SK-N-SH treated with all-trans-retinoic acid at 6 μM for 48 hours (cell line): ENCODE results near the gene TSC2.
"Not testable (repeated sequence)": the region's sequence is repeated elsewhere in the genome, so short reads cannot be mapped to it uniquely, and the experiment has no call there.

Experiments used
- ARNTL ChIP-seq: fragments of 450-650 bp; formaldehyde crosslinking; IDR thresholded peaks from 2 replicates; pipeline ENCODE4 v1.5.0; 2020; ENCODE audit warnings: low read depth, mild to moderate bottlenecking, moderate library complexity, borderline replicate concordance
- CSDC2 ChIP-seq: fragments of 250-450 bp; sonication (Bioruptor Pico); IDR thresholded peaks from 2 replicates; pipeline ENCODE4 v1.5.0; 2020; ENCODE audit warnings: mild to moderate bottlenecking, moderate library complexity
- ESRRG ChIP-seq: fragments of 250-450 bp; sonication (Bioruptor Pico); IDR thresholded peaks from 2 replicates; pipeline ENCODE4 v1.6.1; 2021; ENCODE audit warnings: mild to moderate bottlenecking
- ISL1 ChIP-seq: fragments of 250-450 bp; sonication (Bioruptor Pico); IDR thresholded peaks from 2 replicates; pipeline ENCODE4 v2.1.2; 2022; ENCODE audit warnings: mild to moderate bottlenecking, moderate library complexity
- OSR1 ChIP-seq: fragments of 250-450 bp; sonication (Bioruptor Pico); IDR thresholded peaks from 2 replicates; pipeline ENCODE4 v1.8.0; 2022; ENCODE audit warnings: moderate library complexity, mild to moderate bottlenecking, inconsistent platforms
- RARB ChIP-seq: fragments of 250-450 bp; sonication (Bioruptor Pico); IDR thresholded peaks from 2 replicates; pipeline ENCODE4 v1.8.0; 2021; ENCODE audit warnings: mild to moderate bottlenecking, moderate library complexity
- SNAI2 ChIP-seq: fragments of 250-450 bp; sonication (Bioruptor Pico); IDR thresholded peaks from 2 replicates; pipeline ENCODE4 v1.5.0; 2020; ENCODE audit warnings: mild to moderate bottlenecking, moderate library complexity
- TCF4 ChIP-seq: fragments of 250-450 bp; sonication (Bioruptor Pico); IDR thresholded peaks from 2 replicates; pipeline ENCODE4 v1.8.0; 2021; ENCODE audit warnings: mild to moderate bottlenecking, moderate library complexity, borderline replicate concordance
- ZC3H10 ChIP-seq: fragments of 250-450 bp; sonication (Bioruptor Pico); IDR thresholded peaks from 2 replicates; pipeline ENCODE4 v1.5.1; 2021; ENCODE audit warnings: mild to moderate bottlenecking, moderate library complexity
- ZFP3 ChIP-seq: fragments of 250-450 bp; sonication (Bioruptor Pico); IDR thresholded peaks from 2 replicates; pipeline ENCODE4 v1.5.0; 2020; ENCODE audit warnings: mild to moderate bottlenecking, moderate library complexity
- ZFP30 ChIP-seq: fragments of 450-650 bp; formaldehyde crosslinking; IDR thresholded peaks from 2 replicates; pipeline ENCODE4 v1.5.0; 2022; ENCODE audit warnings: mild to moderate bottlenecking, moderate library complexity
- ZNF565 ChIP-seq: fragments of 450-650 bp; formaldehyde crosslinking; conservative IDR thresholded peaks from 2 replicates; pipeline ENCODE4 v1.5.0; 2020; ENCODE audit warnings: low read depth, mild to moderate bottlenecking, moderate library complexity
- TF ChIP-seq, protein P1 (sequence below): fragments of 250-450 bp; sonication (Bioruptor Pico); IDR thresholded peaks from 2 replicates; pipeline ENCODE4 v1.5.0; 2020; ENCODE audit warnings: mild to moderate bottlenecking, moderate library complexity
- TF ChIP-seq, protein P2 (sequence below): fragments of 250-450 bp; sonication (Bioruptor Pico); IDR thresholded peaks from 2 replicates; pipeline ENCODE4 v1.8.0; 2020; ENCODE audit warnings: mild to moderate bottlenecking, moderate library complexity, borderline replicate concordance

DNA sequence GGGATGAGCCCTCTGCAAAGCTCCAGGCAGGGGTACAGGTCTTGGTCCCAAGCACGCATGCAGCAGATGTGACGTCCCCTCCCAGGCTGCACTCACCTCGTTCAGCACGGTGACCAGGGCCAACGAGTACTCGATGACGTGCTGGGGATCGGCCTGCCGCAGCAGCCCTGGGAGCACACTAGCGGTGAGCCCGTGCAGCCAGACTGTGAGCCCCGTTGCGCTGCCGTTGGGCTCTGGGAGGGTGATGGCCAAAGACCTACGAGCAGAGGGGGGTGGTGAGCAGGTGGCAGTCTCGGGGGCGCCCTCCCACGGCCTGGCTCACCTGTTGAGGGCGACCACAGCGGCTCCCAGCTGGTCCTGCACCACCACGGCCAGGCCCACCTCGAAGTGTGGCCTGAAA is 58.0 kb downstream of the TSC2 start:
- not testable (repeated sequence) for TF ChIP-seq ZFP3 (CRISPR knock-in tag); SNAI2 (CRISPR knock-in tag); ISL1; ZC3H10 (CRISPR knock-in tag); CSDC2; ARNTL; ZFP30 (CRISPR knock-in tag); OSR1 (CRISPR knock-in tag); RARB; ESRRG (CRISPR knock-in tag); TCF4 (CRISPR knock-in tag); ZNF565 (CRISPR knock-in tag)
- TF ChIP-seq, protein P1, sequence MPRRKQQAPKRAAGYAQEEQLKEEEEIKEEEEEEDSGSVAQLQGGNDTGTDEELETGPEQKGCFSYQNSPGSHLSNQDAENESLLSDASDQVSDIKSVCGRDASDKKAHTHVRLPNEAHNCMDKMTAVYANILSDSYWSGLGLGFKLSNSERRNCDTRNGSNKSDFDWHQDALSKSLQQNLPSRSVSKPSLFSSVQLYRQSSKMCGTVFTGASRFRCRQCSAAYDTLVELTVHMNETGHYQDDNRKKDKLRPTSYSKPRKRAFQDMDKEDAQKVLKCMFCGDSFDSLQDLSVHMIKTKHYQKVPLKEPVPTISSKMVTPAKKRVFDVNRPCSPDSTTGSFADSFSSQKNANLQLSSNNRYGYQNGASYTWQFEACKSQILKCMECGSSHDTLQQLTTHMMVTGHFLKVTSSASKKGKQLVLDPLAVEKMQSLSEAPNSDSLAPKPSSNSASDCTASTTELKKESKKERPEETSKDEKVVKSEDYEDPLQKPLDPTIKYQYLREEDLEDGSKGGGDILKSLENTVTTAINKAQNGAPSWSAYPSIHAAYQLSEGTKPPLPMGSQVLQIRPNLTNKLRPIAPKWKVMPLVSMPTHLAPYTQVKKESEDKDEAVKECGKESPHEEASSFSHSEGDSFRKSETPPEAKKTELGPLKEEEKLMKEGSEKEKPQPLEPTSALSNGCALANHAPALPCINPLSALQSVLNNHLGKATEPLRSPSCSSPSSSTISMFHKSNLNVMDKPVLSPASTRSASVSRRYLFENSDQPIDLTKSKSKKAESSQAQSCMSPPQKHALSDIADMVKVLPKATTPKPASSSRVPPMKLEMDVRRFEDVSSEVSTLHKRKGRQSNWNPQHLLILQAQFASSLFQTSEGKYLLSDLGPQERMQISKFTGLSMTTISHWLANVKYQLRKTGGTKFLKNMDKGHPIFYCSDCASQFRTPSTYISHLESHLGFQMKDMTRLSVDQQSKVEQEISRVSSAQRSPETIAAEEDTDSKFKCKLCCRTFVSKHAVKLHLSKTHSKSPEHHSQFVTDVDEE (CRISPR knock-in tag), result not testable (repeated sequence)
- TF ChIP-seq, protein P2, sequence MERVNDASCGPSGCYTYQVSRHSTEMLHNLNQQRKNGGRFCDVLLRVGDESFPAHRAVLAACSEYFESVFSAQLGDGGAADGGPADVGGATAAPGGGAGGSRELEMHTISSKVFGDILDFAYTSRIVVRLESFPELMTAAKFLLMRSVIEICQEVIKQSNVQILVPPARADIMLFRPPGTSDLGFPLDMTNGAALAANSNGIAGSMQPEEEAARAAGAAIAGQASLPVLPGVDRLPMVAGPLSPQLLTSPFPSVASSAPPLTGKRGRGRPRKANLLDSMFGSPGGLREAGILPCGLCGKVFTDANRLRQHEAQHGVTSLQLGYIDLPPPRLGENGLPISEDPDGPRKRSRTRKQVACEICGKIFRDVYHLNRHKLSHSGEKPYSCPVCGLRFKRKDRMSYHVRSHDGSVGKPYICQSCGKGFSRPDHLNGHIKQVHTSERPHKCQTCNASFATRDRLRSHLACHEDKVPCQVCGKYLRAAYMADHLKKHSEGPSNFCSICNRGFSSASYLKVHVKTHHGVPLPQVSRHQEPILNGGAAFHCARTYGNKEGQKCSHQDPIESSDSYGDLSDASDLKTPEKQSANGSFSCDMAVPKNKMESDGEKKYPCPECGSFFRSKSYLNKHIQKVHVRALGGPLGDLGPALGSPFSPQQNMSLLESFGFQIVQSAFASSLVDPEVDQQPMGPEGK (CRISPR knock-in tag), result not testable (repeated sequence)
